AG09309 (cell line): ENCODE measurements around the gene SLX9.

Source experiments
- DNase-seq: peaks from one replicate; pipeline ENCODE4 v3.0.0-alpha.2; 2010; ENCODE audit warnings: low read depth
- H3K4me3 ChIP-seq: 2 replicates; pipeline ENCODE4 v1.5.1; 2011; ENCODE audit warnings: mild to moderate bottlenecking, low read depth, low read length, moderate library complexity; ENCODE audit not compliant: control insufficient read depth
- CTCF ChIP-seq: IDR thresholded peaks from 2 replicates; pipeline ENCODE4 v1.5.1; 2011; ENCODE audit warnings: mild to moderate bottlenecking, low read depth, low read length, inconsistent platforms; ENCODE audit not compliant: insufficient read depth, control insufficient read depth; ENCODE audit errors: missing control alignments

The SLX9 gene

GRCh38 chr21:45015469-45015860, 75.6 kb downstream of the SLX9 start:
- DNase-seq, result no peak
- no peak for TF ChIP-seq CTCF
- no peak overlapping the region for H3K4me3 ChIP-seq

GRCh38 chr21:45016031-45016405, 76.2 kb downstream of the SLX9 start:
- H3K4me3 ChIP-seq, result no peak overlapping the region
- no peak for DNase-seq
- no peak for TF ChIP-seq CTCF

GRCh38 chr21:45016406-45017038, 76.7 kb downstream of the SLX9 start:
- H3K4me3 ChIP-seq, result no peak overlapping the region
- TF ChIP-seq CTCF, result no peak
- DNase-seq, result no peak

GRCh38 chr21:45017039-45017960, 77.5 kb downstream of the SLX9 start:
- TF ChIP-seq CTCF, result no peak
- no peak for DNase-seq
- no peak overlapping the region for H3K4me3 ChIP-seq

- no peak for DNase-seq
- TF ChIP-seq CTCF, result no peak
- peak overlapping the region; percentile 25 for H3K4me3 ChIP-seq
Measured at GRCh38 chr21:45018131-45019075, 78.6 kb downstream of the SLX9 start.
